ENCODE results near the gene OR52E5. TPM values are rescaled to one million over a fixed set of nuclear protein-coding genes. Genes with fewer than 3 reads are reported as not detected.

Gene OR52E5
- total RNA-seq, 1 experiment from 2014 or later, result not detected

- no peaks in the 10 kb centered on the region for H3K9me2 ChIP-seq (ENCODE audit: insufficient read depth)
- H3K4me2 ChIP-seq (ENCODE audit: low read length), result no peak within 1 kb of the TSS
- H3K9me3 ChIP-seq (ENCODE audit: control insufficient read depth in 1 of 2, insufficient read depth in 1 of 2, low read depth in 1 of 2, low read length in 2 of 2), result no peaks in the 10 kb centered on the region
- BruUV-seq (replicated peaks), result no TSS peak
- H3K4me3 ChIP-seq (replicated peaks in 1 of 2; ENCODE audit: low read depth in 1 of 2, low read length in 2 of 2), result no peak within 1 kb of the TSS
- H3K79me2 ChIP-seq (ENCODE audit: insufficient read depth, low read length), result no peaks in the 10 kb centered on the region
- no peaks in the 10 kb centered on the region for H3K36me3 ChIP-seq (ENCODE audit: control insufficient read depth in 1 of 2, insufficient read depth in 2 of 2, low read length in 2 of 2)
- ChIA-PET POLR2A (no interaction called here), CTCF (no interaction called here), RAD21 (ENCODE audit: low non-redundant PET in 1 of 2, low total read pairs in 2 of 2, uncharacterized antibody in 2 of 2, unreplicated experiment in 2 of 2) (no interaction called here)
- H3K9ac ChIP-seq (ENCODE audit: low read length), result no peak within 1 kb of the TSS
- H3K27ac ChIP-seq (ENCODE audit: low read depth, low read length), result no peak within 1 kb of the TSS
- no peak for TF ChIP-seq CTCF (IDR thresholded peaks at IDR 0.05 in 2 of 3, conservative IDR thresholded peaks at IDR 0.05 in 1 of 3; ENCODE audit: borderline replicate concordance in 1 of 3, insufficient read depth in 1 of 3, low read depth in 2 of 3, low read length in 2 of 3)
- no peak for TF ChIP-seq ZFX (IDR thresholded peaks at IDR 0.05)
- no peak for TF ChIP-seq EZH2 (IDR thresholded peaks at IDR 0.05)
- TF ChIP-seq RAD21 (IDR thresholded peaks at IDR 0.05; ENCODE audit: low read depth), result no peak
- no peak for TF ChIP-seq ELF1 (IDR thresholded peaks at IDR 0.05; ENCODE audit: borderline replicate concordance, low read depth)
- no peak for TF ChIP-seq EGR1 (IDR thresholded peaks at IDR 0.05; ENCODE audit: low read depth)
- TF ChIP-seq, protein P1, sequence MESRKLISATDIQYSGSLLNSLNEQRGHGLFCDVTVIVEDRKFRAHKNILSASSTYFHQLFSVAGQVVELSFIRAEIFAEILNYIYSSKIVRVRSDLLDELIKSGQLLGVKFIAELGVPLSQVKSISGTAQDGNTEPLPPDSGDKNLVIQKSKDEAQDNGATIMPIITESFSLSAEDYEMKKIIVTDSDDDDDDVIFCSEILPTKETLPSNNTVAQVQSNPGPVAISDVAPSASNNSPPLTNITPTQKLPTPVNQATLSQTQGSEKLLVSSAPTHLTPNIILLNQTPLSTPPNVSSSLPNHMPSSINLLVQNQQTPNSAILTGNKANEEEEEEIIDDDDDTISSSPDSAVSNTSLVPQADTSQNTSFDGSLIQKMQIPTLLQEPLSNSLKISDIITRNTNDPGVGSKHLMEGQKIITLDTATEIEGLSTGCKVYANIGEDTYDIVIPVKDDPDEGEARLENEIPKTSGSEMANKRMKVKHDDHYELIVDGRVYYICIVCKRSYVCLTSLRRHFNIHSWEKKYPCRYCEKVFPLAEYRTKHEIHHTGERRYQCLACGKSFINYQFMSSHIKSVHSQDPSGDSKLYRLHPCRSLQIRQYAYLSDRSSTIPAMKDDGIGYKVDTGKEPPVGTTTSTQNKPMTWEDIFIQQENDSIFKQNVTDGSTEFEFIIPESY (IDR thresholded peaks at IDR 0.05; ENCODE audit: extremely low read depth, insufficient replicate concordance, low read length), result no peak
- no peak for TF ChIP-seq POLR2A (IDR thresholded peaks at IDR 0.05; ENCODE audit: borderline replicate concordance, extremely low read depth, insufficient read depth, insufficient read length)
- no peak for TF ChIP-seq JUND (IDR thresholded peaks at IDR 0.05)
- TF ChIP-seq YY1 (IDR thresholded peaks at IDR 0.05; ENCODE audit: extremely low read depth, insufficient replicate concordance, low read depth, low read length), result no peak
- TF ChIP-seq TCF7L2 (IDR thresholded peaks at IDR 0.05; ENCODE audit: borderline replicate concordance, extremely low read depth, insufficient read depth, insufficient read length), result no peak
- no peak for TF ChIP-seq FOSL1 (IDR thresholded peaks at IDR 0.05; ENCODE audit: low read depth)
- no peak for TF ChIP-seq ZNF274 (IDR thresholded peaks at IDR 0.05; ENCODE audit: low read depth, low read length)
- no peak for TF ChIP-seq SIN3A (IDR thresholded peaks at IDR 0.05; ENCODE audit: low read depth)
- TF ChIP-seq SP1 (IDR thresholded peaks at IDR 0.05; ENCODE audit: low read depth), result no peak
- TF ChIP-seq, protein P2, sequence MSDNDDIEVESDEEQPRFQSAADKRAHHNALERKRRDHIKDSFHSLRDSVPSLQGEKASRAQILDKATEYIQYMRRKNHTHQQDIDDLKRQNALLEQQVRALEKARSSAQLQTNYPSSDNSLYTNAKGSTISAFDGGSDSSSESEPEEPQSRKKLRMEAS (IDR thresholded peaks at IDR 0.05), result no peak
- peaks cover 60% of the 10 kb centered on the region for H3K27me3 ChIP-seq (ENCODE audit: insufficient read depth, low read length)
- DNase-seq (ENCODE audit: low read depth, low spot score), result no peak
- H2AFZ ChIP-seq (ENCODE audit: low read depth, low read length, poor library complexity, severe bottlenecking), result no peak within 1 kb of the TSS
- H4K20me1 ChIP-seq (ENCODE audit: insufficient read depth), result no peaks in the 10 kb centered on the region
- ATAC-seq, result no peak
- no peaks in the 10 kb centered on the region for H3K4me1 ChIP-seq (ENCODE audit: control insufficient read depth in 1 of 2, insufficient read depth in 2 of 2, low read length in 2 of 2)
- intact Hi-C loops (cut with micrococcal nuclease), result no loop called here
These were observed 12.7 kb upstream of the OR52E5 start, which contains the start of gene OR52E4 for GRCh38 chr11:5880329-5880728. OR52E4 (plus strand) TSS chr11:5880629; CDS start chr11:5884293, 3,664 bp downstream.

All from HCT116 (cell line).